ENCODE data around the gene TENM4.

Gene TENM4

DNA sequence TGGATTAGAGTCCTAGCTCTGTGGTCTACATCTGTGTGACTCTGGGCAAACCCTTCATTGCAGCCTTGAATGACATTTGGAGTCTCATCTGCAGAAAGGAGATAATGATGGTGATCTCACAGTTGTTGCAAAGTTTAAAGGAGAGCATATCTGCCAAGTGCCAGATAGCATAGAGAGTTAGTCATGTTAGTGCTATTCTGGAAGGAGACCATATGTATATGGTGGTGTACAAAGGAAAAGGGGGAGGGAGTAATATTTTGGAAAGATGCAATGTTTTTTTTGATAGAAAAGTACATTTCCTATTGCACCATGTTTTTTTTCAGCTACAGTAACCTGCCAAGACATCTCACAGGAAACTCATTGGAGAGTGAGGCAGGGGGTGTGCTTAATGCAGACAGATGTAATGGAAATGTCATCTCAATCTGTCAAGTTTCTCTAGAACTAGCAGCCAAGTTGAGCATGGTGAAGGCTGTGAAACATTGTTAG is 774.1 kb downstream of the TENM4 start:
- no peak for DNase-seq

DNA sequence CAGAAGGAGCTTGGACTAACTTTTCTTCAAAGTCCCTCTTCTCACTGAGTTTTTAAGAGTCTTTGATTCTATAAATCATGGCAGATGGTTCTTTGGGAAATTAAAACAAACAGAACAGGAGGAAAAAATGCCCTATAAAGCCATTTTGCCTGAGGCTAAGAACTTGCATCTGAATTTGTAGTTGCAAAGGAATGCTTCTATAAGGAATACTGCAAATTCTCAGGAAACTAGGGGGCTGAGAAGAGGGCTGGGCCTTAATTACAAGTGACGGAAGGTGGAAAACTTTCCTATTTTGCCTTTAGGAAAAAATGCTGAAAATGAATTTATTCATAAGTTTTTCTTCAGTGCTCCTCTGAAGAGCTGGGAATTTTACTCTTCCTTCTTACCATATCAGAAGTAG is 776.2 kb downstream of the TENM4 start:
- no peak for DNase-seq

DNA sequence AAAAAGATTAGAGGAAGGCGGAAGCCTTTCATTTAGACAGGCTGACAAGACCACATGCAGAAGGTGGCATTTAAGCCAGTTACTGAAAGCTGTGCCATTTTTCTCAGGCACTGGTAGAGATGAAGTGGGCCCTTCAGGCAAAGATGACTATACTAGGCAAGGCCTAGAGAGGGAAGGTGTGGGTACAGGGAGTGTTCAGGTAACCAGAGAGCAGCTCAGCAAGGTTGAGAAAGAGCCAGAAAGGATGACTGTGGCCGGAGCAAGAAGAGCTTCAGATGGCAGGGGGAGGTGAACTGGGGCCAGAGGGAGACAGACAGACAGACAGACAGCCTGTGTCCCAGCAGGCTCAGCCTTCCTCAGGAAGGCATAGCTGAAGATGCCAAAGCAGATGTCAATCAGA is 778.0 kb downstream of the TENM4 start:
- DNase-seq: no peak

DNA sequence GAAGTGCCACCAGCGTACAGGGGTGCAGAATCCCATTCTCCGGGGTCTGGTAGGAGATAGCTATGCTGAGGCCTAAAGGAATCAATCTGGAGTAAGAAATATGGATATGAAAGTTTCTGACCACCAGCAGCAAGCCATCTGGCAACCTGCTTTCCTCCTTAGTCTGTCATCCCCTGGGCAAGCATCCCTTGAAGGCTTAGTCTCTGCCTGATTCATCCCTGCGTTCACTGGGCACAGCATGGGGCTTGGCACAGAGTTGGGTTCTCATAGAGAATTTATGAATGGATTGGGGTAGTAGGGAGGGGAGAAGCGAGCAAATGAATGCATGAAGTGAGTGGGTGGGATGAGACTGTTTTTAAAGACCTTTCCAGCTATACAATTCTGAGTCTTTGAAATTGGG is 780.4 kb downstream of the TENM4 start:
- DNase-seq: no peak

DNA sequence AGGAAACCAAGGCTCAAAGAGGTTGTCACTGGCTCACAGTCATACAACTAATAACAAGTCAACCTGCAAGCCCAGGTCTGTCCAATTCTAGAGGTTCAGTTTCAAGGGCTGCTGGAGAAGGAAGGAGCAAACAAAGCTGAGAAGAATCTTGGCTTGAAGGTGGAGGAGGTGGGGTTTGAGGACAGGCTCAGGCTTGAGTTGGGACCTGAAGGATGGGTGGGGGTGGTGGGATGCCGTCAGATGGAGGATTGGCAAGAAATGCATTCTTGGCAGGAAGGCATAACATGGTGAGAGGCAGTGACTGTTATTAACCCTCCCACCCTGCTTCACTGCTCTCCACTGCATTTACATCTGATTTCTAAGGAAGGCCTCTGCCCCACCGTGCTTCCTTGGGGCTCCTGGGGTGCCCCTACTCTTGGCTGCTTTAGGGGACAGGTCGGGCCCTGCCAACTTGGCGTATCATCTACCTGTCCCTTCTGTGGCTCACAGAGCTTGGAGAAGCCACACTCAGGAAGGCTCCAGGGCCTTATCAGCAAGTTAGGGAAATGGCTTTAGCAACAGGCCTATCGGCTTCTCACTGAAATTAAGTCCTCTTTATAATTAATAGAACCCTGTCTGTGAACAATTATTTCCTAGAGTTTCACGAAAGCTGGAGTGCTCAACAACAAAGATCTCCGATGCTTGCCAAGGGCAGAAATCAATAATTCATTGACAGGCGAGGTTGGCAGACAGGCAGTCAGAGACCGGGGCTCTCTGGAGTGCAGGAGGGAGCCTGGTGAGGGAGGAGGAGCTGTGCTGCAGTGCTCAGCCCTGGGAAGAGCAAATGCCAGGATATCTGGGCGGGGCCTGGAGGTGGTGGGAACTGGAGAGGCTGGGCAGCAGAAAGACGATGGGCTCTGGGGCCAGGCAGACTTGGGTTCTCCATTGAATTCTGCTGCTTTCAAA is 781.2 kb downstream of the TENM4 start:
- no peak for DNase-seq

DNA sequence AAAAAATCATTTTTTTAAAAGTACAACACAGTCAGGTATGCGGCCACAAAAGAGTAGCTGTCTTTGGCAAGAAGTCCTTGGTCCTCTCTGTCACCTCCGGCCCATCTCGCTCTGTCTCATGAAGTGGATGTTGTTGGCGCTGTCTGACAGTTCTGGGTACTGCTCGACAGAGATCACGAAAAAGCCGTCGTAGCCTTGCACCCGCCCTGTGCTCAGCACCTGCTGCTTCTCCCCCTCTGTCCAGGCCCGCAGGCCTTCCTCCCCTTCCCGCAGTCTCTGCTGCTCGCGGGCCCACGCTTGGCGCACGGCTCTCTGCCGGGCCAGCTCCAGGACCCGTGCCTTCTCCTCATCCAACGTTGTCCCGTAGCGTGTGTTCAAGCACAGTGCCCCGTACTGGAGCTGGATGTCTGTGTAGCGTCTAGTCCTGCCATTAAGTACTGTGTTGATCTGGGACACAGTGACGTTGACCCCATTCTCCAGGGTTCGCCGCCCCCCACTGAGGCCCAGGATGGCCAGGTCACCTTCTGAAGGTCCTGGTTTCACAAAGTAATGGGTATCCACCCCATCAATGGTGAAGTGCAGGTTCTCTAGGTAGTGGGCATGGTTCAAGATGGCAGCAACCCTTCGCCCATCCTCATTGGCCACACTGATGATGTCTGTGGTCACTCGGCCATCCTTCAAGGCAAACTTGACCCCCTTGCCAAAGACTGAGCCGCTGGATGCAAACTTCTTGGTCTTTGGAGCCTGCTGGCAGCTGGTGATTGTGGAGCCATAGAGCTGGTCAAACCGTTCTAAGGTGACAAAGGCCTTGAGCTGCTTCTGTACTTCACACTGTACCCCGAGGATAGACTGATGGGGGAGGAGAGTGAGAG is 782.6 kb downstream of the TENM4 start:
- DNase-seq: no peak

DNA sequence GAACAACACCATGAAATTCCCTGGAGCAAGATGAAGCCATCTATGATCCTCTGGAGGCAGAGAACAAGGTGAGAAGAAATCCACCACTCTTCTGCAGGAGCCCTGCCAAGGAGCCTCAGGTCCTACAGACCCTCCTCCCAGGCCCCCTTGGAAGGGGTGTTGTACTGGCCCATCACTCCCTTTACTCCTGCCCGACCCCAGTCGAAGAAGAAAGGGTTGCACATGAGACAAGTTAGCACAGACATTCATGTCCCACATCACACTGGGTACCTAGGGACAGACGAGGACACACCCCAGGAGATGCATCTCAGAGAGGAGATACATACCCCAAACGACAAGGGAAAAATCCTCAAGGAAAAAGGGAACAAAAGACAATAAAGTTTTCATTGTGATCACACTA is 783.4 kb downstream of the TENM4 start:
- no peak for DNase-seq

DNA sequence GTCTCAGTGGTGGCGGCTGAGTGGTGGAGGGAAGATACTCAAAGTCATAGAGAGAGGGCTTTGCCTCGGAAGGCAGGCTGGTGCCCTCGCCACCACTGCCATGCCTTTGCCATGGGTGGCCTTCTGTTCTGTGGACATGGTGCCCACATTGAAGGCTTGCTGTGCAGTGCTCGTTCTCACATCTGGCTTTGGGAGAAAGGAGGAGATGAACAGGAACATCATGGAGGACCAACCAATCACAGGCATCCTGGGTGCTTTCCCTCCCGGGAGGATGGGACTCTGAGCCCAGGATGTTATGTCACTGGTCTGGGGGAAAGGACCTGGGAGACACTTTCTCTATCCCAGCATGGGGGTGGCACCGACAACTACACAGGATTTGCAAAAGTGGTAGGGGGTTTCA is 783.8 kb downstream of the TENM4 start:
- DNase-seq: no peak

DNA sequence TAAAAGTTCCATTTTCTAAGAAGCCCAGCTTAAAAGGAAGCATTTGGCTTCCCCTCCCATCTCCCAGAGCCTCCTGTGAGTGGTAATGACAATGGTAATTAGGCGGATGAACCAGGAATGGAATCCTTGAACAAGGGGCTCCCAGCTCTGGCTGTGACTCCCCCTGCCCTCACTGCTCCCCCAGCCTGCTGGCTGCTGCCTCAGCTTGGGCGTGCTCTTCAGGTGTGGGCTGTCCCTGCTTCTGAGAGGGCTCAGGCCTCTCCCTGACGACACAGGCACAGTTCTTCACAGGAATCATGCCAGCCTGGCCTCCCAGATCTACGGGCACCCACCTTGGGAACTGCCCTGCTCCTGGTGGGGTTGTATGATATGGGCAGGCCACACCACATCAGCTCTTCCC is 784.5 kb downstream of the TENM4 start:
- no peak for DNase-seq

DNA sequence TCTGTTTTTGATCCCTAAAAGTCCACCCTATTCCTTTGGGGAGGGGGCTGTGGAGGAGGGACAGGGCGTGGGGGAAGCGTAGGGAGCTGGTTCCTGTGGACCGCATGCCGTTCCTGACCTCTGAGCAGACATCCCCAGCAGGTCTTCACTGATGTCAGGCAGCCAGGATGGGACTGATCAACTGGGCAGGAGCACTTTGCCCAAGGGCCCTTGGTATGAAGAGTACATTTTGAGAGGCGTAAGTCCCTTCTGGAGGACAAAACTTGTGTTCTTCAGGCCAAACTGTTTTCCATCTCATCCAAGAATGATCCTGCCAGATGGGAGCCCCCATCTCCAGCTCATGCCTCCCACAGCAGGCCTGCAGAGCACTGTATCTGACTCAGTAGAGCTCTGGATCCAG is 785.3 kb downstream of the TENM4 start:
- DNase-seq: no peak

DNA sequence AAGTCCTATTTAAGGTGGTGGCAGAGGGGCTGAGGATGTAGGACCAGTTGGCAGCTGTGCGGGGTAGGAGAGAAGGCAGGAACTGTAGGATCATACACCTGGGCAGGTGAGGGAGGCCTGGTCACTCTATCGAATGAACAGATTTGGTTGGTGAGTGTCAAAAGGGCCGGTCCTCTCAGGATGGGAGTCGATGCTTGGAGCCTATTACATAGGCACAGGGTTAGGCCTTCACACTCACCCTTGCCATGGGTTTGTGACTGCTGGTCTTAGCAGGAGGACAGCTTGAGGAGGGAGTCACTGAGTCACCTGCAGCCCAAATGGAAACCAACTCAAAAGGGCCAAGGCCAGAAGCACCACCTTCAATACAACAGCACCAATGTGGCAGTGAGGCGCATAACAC is 786.0 kb downstream of the TENM4 start:
- DNase-seq: no peak

DNA sequence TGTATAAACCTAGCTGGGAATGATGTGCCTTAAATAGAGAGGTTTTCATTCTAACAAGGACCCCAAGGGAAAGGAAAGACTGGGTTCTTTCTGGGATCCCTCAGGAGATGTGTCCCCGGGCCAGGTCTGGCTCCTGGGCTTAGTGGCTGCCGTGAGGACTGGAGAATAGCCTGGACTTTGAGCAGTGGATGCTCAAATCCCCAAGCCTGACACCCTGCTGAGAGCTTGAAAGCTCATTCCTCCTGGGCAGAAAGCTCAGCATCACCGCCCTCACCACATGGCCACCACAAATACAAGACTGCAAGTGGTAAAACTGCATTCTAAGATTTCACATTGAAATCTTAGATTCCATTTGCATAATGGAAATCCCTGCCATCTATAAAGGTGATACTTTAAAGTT is 786.8 kb downstream of the TENM4 start:
- no peak for DNase-seq

DNA sequence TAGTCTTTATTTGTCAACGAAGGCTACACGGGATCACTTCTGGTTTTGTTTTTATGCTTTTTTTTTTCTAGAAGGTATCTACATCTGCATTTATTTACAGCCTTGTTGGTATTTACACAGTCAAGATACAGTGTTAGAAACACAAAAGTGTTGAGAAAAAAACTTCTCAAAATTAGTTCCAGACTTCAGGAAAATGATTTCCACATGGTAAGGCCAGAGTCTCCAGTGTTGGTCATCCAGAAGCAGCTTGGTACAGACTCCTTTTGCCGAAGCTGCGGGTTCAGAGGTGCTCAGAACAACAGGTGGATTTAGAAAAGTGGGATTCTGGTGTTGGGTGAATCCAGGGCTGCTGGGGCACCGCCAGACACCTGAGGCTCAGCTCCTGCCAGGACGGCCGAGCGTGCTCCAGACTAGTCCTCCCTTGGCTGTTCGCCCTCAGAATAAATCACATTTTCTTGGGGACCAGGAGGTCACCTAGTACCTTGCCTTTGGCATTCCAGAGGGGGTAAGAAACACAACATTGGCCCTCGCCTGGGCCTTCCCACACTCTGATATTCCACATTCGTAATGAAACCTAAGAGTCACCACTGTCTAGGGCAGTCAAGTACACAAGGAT is 787.4 kb downstream of the TENM4 start:
- no peak for DNase-seq

DNA sequence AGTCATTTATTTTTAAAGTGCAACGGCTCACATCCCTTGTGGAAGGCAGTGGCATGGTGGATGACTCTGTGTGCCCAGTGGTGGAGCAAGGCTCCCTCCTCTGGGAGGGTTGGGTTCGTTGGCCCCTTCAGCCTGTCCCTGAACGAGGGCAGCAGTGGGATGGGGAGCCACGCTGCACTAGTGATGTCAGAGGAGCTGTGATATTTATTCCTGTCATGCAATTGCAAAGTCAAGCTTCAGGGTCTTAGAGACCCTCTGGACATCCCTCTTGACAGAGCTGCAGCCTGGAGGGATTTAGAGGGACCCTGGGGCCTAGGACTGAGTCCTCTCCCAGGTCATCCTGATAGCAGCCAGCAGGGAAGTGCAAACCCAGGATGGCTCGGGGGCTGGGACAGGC is 788.0 kb downstream of the TENM4 start:
- no peak for DNase-seq

DNA sequence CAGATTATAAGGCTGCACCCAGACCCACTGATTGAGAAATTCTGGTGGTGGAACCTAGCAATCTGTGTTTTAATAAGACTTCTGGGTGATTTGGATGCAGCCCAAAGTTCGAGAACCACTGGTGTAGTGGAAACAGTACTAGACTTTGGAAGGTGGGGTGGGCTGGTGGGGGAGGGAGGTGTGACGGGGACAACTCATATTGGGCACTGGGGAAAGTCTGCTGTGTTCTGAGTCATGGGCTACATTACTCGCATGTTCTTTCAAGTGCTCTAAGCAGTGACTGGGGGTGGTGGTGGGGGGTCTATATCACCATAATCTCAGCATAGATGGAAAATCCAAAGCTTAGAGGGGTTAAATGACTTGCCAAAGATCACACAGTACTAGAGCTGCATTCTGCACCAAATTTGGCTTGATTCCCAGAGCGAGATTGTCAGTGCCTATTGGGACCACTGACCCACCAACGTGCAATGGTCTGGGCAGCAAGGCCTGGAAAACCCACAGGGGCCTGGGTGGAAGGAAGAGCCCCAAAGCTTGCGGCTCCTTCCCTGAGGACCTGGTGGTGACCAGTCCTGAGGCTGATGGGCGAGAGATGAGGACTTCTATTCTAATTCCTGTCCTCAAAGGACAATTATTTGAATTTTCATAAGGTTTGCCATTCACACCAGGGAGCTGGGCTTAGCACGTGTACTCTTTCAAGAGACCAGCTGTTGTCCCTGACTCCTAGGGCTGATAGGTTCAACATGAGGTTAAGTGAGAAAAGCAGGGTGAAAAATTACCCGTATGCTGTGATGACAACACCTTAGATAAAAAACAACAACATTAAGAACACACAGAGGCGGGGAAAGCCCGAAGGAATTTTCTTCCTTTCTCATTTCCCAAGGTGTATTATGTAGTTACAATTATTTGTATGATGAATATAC is 788.6 kb downstream of the TENM4 start:
- no peak for DNase-seq

DNA sequence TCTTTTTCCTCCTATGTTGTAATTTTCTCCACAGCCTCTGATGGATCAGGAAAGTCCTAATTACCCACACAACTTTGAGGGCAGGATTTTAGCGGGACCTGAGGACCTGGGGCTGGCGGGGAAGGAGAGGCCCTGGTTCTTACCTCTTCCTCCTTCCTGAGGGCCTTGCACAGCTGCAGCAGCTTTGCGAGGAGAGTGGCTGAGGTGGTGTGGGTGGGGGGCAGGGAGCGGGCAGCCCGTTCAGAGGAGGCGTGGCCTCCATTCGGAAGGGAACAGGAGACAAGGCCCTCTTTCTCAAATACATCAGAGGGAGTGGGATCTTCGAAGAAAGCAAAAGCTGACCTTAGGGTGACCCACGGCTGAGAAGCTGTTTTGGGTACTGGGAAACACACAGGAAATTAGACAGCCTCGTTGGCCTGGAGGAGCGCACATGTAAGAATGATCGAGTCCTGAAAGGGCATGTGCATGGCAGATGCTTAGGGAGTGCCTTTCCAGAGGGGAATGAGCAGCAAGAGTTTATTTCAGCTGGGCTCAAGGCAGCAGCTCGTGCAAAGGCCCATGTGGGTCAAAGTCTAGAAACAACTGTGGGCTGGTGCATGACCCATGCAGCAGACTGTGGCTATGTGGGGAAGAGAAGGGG is 789.6 kb downstream of the TENM4 start:
- DNase-seq: no peak

DNA sequence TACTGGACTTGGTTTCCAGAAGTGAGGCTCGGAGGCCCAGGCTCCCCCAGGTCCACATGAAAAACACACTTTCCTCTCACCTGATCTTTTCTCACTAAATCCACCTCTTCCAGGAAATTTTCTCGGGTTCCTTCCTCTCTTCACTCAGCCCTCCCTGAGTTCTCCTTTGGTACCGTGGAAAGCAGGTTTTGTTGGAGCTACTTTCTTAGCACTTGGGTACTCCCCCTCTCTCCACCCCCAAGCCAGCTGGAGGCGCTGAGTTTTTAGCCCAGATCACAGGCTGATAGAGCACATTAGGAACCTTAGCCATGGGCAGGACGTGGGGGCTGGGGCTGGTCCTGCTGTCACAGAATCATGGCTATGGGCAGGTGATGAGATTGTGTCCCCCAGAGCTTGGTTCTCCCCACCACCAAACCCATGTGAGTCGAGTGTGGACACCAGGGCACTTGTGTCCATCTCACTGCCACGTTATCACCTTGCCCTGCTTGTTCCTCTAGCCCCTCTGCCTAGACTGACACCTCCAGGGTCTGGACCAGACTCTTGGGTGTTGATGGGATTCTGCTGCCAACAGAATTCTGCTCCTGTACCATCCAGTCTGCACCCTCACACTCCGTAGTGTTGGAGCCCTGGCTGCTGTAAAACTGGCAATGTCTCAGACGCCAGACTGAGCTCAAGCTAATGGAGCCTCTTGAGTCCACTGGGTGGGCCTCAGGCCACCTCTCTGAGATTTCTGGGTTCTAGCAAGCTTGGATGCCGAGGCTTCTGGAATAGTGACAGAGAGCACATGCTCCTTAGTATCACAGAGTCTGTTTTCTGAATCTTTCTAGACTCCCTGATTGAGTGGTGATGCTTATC is 791.2 kb downstream of the TENM4 start:
- no peak for DNase-seq

DNA sequence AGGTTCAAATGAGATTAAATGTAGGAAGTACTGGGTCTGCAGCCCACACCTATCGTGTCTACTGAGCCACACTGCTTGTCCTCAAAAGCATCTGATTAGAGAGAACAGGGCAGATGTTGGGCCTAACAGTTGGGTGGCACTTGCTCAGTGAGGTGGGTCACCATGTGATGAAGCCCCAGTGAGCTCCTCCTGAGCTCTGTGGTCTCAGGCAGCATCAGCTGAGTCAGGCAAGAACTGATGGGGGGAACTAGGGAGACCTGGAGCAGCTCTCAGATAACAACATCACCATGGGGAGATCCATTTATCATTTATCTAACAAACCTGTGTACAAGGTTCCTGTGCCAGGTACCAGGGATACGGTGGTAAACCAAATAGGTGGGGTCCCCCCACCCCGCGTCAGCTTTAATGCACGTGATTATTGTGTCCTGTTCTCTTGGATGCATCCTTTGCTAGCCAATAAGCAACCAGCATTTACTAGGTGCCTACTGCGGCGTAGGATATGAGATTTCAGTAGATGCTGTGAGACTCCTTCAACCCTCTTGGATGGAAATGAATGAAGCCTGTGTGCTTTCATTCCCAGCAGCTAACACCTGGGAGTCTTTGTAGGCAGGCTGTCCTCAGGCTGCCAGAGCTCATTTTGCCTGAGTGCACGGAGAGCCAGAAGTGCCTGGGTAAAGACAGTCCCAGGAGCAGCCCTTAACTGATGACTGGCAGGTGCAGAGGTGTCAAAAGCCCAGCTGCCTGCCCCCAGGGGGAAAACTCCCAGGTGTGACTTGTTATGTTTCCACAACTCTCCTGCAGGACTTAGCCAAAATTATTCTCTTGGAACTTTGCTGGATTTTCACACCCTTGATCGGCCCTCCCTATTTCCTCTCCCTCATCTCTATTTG is 792.6 kb downstream of the TENM4 start:
- no peak for DNase-seq

DNA sequence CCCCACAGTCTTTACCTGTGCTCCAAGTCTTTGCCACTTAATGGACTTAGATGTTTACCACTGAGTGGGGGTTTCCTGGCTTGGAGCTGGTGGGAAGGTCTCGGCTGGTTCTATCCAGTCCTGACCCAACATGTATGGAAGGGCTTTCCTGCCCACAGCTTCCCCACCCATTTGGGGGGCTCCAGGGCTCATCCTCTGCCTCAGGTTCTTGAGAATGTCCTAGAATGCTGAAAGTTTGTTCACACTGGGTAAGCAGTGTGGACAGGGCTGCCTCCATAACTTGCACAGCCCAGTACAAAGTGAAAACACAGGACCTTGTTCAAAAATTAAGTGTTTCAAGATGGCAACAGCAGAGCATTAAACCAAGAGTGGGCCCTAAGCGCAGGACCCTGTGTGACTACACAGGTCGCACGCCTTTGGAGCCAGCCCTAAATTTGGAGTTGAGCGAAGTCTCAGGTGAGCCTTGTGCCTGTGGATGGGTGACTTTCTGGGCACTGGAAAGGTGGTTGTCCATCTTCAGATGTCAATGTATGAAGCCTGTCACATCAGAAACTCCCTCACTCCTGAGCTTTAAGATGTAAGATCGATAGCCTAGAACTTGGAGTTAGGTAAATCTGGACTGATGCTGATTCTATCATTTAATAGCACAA is 793.4 kb downstream of the TENM4 start:
- DNase-seq: no peak

Measured in KG1 (cell line).